GM19240 (cell line): Measurements from ENCODE around the gene ZNF354C.

Experiments
- DNase-seq: peaks from one replicate; pipeline ENCODE4 v3.0.0; 2011; ENCODE audit warnings: low spot score; ENCODE audit not compliant: insufficient read length

ZNF354C gene

GRCh38 chr5:179127136-179128040 is 67.2 kb downstream of the ZNF354C start:
- no peak for DNase-seq

GRCh38 chr5:179128041-179128365 is 67.8 kb downstream of the ZNF354C start:
- DNase-seq: no peak

GRCh38 chr5:179128976-179129375 is 68.8 kb downstream of the ZNF354C start:
- no peak for DNase-seq

- DNase-seq: no peak
Observed at GRCh38 chr5:179129607-179130071, 69.5 kb downstream of the ZNF354C start.

GRCh38 chr5:179130101-179130681 is 70.0 kb downstream of the ZNF354C start:
- no peak for DNase-seq

- no peak for DNase-seq
Observed at GRCh38 chr5:179131321-179131835, 71.2 kb downstream of the ZNF354C start.

GRCh38 chr5:179131886-179132585 is 71.9 kb downstream of the ZNF354C start:
- DNase-seq: no peak

GRCh38 chr5:179132586-179133355 is 72.6 kb downstream of the ZNF354C start:
- DNase-seq: no peak
